GM10266 (cell line): ENCODE data around the gene RSKR.
"Not testable (repeated sequence)": the region's sequence is repeated elsewhere in the genome, so short reads cannot be mapped to it uniquely, and the experiment has no call there.

Source experiments
- DNase-seq: peaks from one replicate; pipeline ENCODE4 v3.0.0; 2012; ENCODE audit errors: extremely low spot score
- CTCF ChIP-seq: IDR thresholded peaks from 2 replicates; pipeline ENCODE4 v1.5.1; 2012; ENCODE audit warnings: mild to moderate bottlenecking, low read depth; ENCODE audit not compliant: control insufficient read depth, insufficient read depth; ENCODE audit errors: missing control alignments

Gene RSKR

GRCh38 chr17:28582513-28582912 is 31.5 kb downstream of the RSKR start:
- no peak for DNase-seq
- no peak for TF ChIP-seq CTCF

GRCh38 chr17:28580959-28581358 is 33.0 kb downstream of the RSKR start:
- TF ChIP-seq CTCF, result no peak
- no peak for DNase-seq

- no peak for DNase-seq
- no peak for TF ChIP-seq CTCF
These were observed 34.5 kb downstream of the RSKR start for GRCh38 chr17:28579526-28579925.

- TF ChIP-seq CTCF, result no peak
- DNase-seq, result no peak
These were observed 35.5 kb downstream of the RSKR start for GRCh38 chr17:28578246-28579195.

GRCh38 chr17:28577466-28577824 is 36.5 kb downstream of the RSKR start:
- TF ChIP-seq CTCF, result no peak
- DNase-seq, result no peak

GRCh38 chr17:28576758-28577465 is 37.1 kb downstream of the RSKR start, which contains the start of gene ALDOC:
Gene ALDOC, minus strand, starts transcription at chr17:28576895. Its CDS starts 1,363 bp downstream, at chr17:28575532.
- DNase-seq, result peak; percentile 96

GRCh38 chr17:28576016-28576415 is 38.0 kb downstream of the RSKR start:
- not testable (repeated sequence) for DNase-seq

More at GRCh38 chr17:28576758-28577465, 37.1 kb downstream of the RSKR start, which contains the start of gene ALDOC:
- TF ChIP-seq CTCF, result no peak
